ENCODE results near the gene H1-8.

- TF ChIP-seq CTCF (IDR thresholded peaks at IDR 0.05 in 4 of 5, conservative IDR thresholded peaks at IDR 0.05 in 1 of 5), result no peak
- no peak for TF ChIP-seq POLR2A (IDR thresholded peaks at IDR 0.05)
These were observed 12.7 kb upstream of the H1-8 start for GRCh38 chr3:129530251-129530791.

Data from gastrocnemius medialis (tissue), 4 donors.